Embryonic facial prominence (tissue), 1 donor: Measurements from ENCODE around the gene UST.
"Not testable (repeated sequence)": the region's sequence is repeated elsewhere in the genome, so short reads cannot be mapped to it uniquely, and the experiment has no call there.

Experiments
- DNase-seq: peaks from one replicate; pipeline ENCODE4 v3.0.0-alpha.2; 2016; ENCODE audit errors: extremely low spot score

Gene UST

GRCh38 chr6:149035766-149036165 lies 288.9 kb downstream of the UST start:
- no peak for DNase-seq

GRCh38 chr6:149037051-149037671 lies 290.3 kb downstream of the UST start:
- peak; percentile 66 for DNase-seq

DNA sequence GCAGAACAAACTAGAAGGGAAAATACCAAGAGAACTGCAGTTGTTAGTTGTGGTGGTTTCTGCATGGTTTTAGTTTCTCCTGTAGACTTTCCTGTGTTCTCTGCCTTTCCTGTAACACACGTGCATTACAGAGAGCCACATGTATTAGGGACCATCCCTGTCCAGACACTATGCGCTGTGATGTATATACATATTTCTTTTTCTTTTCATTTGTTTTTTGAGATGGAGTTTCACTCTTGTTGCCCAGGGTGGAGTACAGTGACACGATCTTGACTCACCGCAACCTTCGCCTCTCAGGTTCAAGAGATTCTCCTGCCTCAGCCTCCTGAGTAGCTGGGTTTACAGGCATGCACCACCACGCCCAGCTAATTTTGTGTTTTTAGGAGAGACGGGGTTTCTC lies 292.2 kb downstream of the UST start:
- DNase-seq = not testable (repeated sequence)

GRCh38 chr6:149041953-149042352 lies 295.1 kb downstream of the UST start:
- no peak for DNase-seq

DNA sequence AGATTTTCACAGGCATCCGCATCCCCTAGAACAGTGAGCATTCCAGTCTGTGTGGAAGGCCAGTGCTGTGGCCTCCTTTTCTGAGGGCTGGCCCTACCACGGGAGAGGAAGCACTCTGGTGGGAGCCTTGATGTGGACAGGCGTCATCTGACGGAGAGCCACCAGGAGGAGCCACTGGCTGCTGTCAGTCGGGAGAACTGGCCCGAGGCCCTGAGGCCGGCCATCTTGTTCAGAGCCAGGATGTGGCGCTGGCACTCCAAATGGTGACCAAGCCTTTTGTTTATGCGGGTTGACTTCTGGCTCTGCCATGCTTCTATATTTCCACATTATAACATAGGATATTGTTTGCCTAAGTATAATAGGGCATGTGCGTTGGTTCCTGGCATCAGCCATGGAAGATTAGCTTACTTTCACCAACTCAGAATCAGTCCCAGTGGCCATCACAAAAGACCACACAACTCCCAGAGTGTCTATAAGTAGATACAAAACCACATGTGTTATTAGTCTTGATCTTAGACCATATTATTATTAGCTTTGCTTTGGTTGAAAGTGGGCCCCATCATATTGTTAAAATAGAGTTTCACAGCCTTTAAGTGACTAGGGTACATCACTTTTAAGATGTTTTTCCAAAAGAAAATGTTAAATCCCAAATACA lies 296.8 kb downstream of the UST start:
- DNase-seq = no peak

GRCh38 chr6:149044528-149044927 lies 297.7 kb downstream of the UST start:
- peak; percentile 45 for DNase-seq

- no peak for DNase-seq
These were observed 298.6 kb downstream of the UST start for GRCh38 chr6:149045404-149045803.

DNA sequence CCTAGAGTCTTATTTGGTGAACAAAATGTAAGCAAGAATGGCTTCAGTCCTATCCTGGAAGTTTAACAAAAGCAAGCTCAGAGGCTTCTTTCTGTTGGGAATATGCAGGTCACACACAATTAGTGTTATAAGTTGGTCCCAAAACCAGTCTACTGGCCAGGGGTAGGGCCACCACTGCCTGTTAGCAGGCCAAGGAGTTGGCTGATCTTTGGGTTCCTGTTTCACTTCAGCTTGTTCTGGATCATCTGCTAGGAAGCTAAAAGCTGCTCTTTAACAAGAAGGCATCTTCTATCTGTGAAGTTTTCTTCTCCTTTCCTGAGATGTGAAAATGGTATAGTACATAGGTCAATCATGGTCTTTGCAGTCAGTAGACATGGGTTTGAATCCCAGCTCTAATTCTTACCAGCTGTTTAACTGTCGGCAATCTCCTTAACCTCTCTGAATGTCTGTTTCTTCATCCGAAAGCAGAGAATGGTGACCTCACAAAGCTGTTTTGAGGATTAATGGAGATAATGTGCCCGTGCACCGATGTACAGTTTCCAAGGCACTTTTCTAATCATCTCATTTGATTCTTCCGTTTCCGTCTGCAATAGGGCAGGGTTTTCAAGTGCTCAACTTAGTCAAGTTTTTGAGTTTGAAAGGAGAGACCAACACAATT lies 299.5 kb downstream of the UST start:
- DNase-seq = no peak

DNA sequence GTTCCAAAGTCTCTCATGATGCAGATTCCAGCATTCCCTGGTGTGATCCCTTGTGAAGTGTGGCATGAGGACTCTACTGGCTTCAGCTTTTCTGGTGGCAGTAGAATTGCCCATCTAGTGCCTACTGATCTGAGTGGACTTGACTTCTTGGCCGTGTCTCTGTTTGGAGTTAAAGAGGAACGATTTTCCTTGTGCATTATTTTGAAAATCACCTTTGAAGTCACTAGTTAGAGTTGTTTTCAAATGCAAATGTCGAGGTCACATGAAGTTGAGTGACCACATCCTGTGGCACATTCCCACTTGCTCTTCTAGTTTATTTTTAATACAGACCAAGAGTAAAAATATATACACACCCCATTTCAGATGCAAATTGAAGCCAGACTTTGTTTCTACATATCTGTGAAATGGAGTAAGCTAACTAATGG lies 300.0 kb downstream of the UST start:
- no peak for DNase-seq

DNA sequence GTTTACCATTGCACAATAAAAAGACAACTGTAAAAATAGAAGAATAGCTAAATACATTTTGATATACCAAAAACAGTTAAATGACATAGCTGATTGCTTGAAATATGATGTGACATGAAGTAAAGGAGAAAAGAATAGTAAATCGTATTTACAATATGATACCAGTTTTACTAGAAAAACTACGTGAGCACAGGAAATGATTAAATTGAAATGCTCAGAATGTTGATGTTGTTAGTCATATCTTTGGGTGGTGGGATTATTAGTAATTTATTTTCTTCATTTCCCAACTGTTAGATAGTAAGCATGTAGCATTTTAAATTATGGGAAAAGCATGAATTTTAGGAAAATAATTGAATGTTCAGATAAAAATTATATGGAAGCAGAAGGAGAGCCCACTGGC lies 302.4 kb downstream of the UST start:
- DNase-seq = no peak

- DNase-seq = no peak
These were observed 303.3 kb downstream of the UST start for GRCh38 chr6:149050160-149050559.

DNA sequence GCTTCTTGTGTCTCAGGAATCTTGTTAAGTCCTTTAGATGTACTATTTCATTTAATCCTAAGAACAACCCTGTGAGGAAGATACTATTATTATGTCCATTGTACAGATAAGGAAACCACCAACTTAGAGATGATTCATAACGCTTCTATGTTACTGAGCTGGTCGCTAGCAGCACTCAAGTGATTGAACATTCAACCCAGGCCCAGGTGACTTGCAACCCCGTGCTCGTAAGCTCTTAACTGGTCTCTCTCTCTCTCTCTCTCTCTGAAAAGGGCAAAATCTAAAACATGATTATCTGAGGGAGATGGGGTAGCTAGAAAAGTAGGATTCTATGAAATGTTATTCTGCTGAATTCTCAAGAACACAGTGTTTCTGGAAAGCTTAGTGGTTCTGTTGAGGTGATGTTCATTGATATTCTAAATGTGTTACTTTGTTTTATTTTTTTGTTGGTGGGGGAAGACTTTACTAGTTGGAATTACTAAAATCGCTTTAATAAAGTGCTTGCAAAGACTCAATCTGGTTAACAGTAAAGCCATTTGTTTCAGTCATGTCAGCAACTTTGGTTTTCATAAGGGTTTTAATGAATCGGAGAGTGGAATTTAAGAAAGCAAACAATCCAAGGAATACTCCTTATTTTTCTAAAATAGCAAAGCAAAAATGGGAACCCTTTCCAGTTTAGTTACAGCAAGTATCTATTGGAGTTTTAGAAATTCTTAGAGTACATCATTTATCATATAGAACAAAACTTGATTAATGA lies 305.7 kb downstream of the UST start:
- no peak for DNase-seq

DNA sequence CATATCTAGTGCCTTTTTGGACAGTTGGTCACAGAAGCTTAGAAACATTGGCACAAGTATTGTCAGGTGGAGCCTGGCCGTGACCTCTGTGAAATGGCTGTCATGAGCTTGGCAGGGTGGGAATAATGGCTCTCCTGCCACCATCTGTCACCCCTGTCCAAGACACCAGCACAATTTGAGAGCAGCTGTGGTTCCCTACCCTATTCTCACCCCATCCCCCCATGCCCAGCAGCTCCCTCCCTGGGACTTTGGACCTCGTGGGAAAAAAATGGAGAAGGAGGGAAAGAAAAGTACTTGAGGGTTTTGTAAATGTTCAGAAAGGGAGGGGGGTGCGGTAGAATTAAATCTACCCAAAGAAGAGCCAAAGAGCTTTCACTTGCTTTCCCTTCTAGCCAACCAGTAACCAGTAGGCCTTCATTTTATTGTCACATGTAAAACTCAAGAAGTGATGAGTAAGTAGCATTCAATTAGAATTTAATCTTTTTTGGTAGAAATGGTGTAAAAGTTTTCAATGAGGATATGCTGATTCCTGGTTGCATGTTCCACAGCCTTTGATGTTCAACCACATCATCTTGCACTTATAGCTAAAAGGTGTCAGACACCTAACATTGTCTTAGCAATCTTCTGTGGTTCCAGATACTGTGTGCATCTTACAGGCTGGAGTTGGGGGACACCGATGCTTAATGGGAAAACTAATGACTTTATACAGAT lies 307.2 kb downstream of the UST start:
- DNase-seq = no peak

GRCh38 chr6:149054559-149055194 lies 307.8 kb downstream of the UST start:
- no peak for DNase-seq

DNA sequence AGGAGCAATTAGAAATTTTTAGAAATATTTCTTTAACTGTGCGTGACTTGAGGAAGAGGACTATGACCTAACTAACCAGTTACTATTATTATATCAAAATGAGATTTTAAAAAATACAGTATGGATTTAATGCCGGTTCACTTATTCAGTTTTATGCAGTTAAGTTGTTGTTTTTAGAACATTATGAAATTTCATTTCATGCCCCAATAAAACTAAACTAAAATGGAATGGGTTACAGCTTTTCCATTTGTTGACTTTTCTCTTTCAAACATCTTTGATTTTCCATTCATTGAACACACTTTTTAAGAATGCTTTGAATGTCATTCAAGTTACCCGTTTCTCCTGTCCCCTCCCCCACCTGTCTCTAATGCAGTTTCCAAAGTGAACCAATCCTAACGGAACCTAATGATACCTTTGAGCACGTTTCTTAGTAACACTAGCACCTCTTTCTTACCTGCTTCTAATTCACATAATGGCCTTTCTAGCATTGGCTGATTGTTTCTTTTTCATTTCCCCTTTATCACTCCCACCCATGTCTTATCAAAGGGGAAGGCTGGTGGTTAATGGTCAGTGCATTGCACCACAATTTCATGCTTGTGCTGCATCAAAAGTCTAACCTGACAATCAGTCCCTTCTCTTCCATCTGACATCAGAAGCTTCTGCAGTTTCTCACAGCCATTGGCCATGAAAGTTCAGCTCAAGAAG lies 308.5 kb downstream of the UST start:
- DNase-seq = no peak

- DNase-seq = no peak
These were observed 310.1 kb downstream of the UST start for GRCh38 chr6:149056777-149057463.

- DNase-seq = no peak
These were observed 310.6 kb downstream of the UST start for GRCh38 chr6:149057464-149057840.

DNA sequence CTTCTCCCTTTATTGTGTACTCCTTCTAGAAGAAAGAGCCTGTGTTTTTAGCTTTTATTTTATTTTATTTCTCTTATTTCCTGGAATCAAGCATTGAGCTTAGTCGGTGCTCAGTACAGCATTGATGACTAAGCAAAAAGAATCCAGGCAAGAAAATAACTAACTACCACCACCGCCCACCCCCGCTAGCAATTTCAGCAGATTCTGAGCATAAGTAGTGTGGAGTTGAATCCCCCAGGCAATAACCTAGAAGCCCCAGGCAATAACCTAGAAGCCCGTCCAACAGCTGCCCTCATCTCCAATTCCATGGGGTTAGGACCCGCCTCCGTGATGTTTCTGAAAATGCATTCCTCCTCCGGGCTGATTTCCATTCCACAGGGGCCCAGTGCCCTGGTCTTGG lies 312.7 kb downstream of the UST start:
- no peak for DNase-seq

GRCh38 chr6:149060300-149060984 lies 313.6 kb downstream of the UST start:
- DNase-seq = no peak
